H9 (cell line): ENCODE results near the gene VSIR. TPM values are rescaled to one million over a fixed set of nuclear protein-coding genes. Genes with fewer than 3 reads are reported as not detected.

ENCODE experiments used
- DNase-seq: peaks from one replicate; pipeline ENCODE4 v3.0.0-alpha.2; 2017
- H2AFZ ChIP-seq: one replicate; pipeline ENCODE4 v1.6.1; 2013; ENCODE audit warnings: mild to moderate bottlenecking, low read length, control low read depth, moderate library complexity
- H2AK5ac ChIP-seq: 2 replicates; pipeline ENCODE4 v1.6.1; 2013; ENCODE audit warnings: low read length, control low read depth, mixed read lengths; ENCODE audit not compliant: insufficient read length
- H2BK120ac ChIP-seq: one replicate; pipeline ENCODE4 v1.6.1; 2013; ENCODE audit warnings: low read depth, mild to moderate bottlenecking, low read length, control low read depth, inconsistent platforms; ENCODE audit not compliant: poor library complexity, severe bottlenecking
- H2BK12ac ChIP-seq: 2 replicates; pipeline ENCODE4 v1.6.1; 2013; ENCODE audit warnings: low read length, control low read depth, mixed read lengths, low read depth; ENCODE audit not compliant: insufficient read length
- H2BK15ac ChIP-seq: 2 replicates; pipeline ENCODE4 v1.6.1; 2013; ENCODE audit warnings: low read depth, low read length, control low read depth
- H2BK20ac ChIP-seq: one replicate; pipeline ENCODE4 v1.6.1; 2013; ENCODE audit warnings: low read depth, mild to moderate bottlenecking, low read length, control low read depth, inconsistent platforms; ENCODE audit not compliant: poor library complexity, severe bottlenecking
- H2BK5ac ChIP-seq: 2 replicates; pipeline ENCODE4 v1.6.1; 2013; ENCODE audit warnings: low read length, control low read depth, mixed read lengths; ENCODE audit not compliant: insufficient read length
- H3K14ac ChIP-seq: 2 replicates; pipeline ENCODE4 v1.6.1; 2013; ENCODE audit warnings: low read length, control low read depth; ENCODE audit not compliant: insufficient read depth
- H3K18ac ChIP-seq: 2 replicates; pipeline ENCODE4 v1.6.1; 2013; ENCODE audit warnings: low read depth, mild to moderate bottlenecking, mixed read lengths, low read length, control low read depth; ENCODE audit not compliant: insufficient read length
- H3K23ac ChIP-seq: 2 replicates; pipeline ENCODE4 v1.6.1; 2013; ENCODE audit warnings: low read length, control low read depth, mixed read lengths, low read depth; ENCODE audit not compliant: insufficient read length
- H3K23me2 ChIP-seq: 2 replicates; pipeline ENCODE4 v1.6.1; 2013; ENCODE audit warnings: low read depth, mild to moderate bottlenecking, mixed read lengths, low read length, control low read depth; ENCODE audit not compliant: insufficient read length, poor library complexity, severe bottlenecking
- H3K27ac ChIP-seq: 2 replicates; pipeline ENCODE4 v1.5.1; 2013; ENCODE audit warnings: low read length, control low read depth, mixed read lengths, low read depth; ENCODE audit not compliant: insufficient read length
- H3K27me3 ChIP-seq: 2 replicates; pipeline ENCODE4 v1.6.1; 2013; ENCODE audit warnings: low read length, control low read depth, inconsistent platforms; ENCODE audit not compliant: insufficient read depth
- H3K4ac ChIP-seq: 2 replicates; pipeline ENCODE4 v1.6.1; 2013; ENCODE audit warnings: low read depth, mild to moderate bottlenecking, control low read depth, inconsistent platforms, low read length, moderate library complexity
- H3K4me1 ChIP-seq: 2 replicates; pipeline ENCODE4 v1.6.1; 2013; ENCODE audit warnings: low read length, control low read depth, inconsistent platforms; ENCODE audit not compliant: insufficient read depth
- H3K4me2 ChIP-seq: 2 replicates; pipeline ENCODE4 v1.6.1; 2013; ENCODE audit warnings: low read length, control low read depth, mixed read lengths; ENCODE audit not compliant: insufficient read length, insufficient read depth
- H3K56ac ChIP-seq: 2 replicates; pipeline ENCODE4 v1.6.1; 2013; ENCODE audit warnings: low read depth, mild to moderate bottlenecking, mixed read lengths, low read length, control low read depth; ENCODE audit not compliant: insufficient read length
- H3K79me1 ChIP-seq: 2 replicates; pipeline ENCODE4 v1.6.1; 2013; ENCODE audit warnings: low read depth, mild to moderate bottlenecking, moderate library complexity, low read length, control low read depth, inconsistent platforms; ENCODE audit not compliant: insufficient read depth, poor library complexity, severe bottlenecking
- H3K79me2 ChIP-seq: 2 replicates; pipeline ENCODE4 v1.6.1; 2013; ENCODE audit warnings: low read length, control low read depth, inconsistent platforms; ENCODE audit not compliant: insufficient read depth
- H3K9ac ChIP-seq: 2 replicates; pipeline ENCODE4 v1.6.1; 2013; ENCODE audit warnings: low read length, control low read depth, mixed read lengths; ENCODE audit not compliant: insufficient read length; ENCODE audit errors: extremely low read depth
- H3K9me3 ChIP-seq: one replicate; pipeline ENCODE4 v1.6.1; 2013; ENCODE audit warnings: low read depth, low read length, inconsistent platforms; ENCODE audit not compliant: control insufficient read depth
- H3T11ph ChIP-seq: one replicate; pipeline ENCODE4 v1.6.1; 2013; ENCODE audit warnings: mild to moderate bottlenecking, low read length, control low read depth, inconsistent platforms
- H4K20me1 ChIP-seq: one replicate; pipeline ENCODE4 v1.6.1; 2013; ENCODE audit not compliant: control insufficient read depth, insufficient read length, insufficient read depth
- H4K5ac ChIP-seq: 2 replicates; pipeline ENCODE4 v1.6.1; 2013; ENCODE audit warnings: low read depth, mild to moderate bottlenecking, mixed read lengths, low read length, control low read depth; ENCODE audit not compliant: insufficient read length
- H4K8ac ChIP-seq: replicated peaks from 2 replicates; pipeline ENCODE4 v1.6.1; 2013; ENCODE audit warnings: low read length, control low read depth, mixed read lengths, low read depth; ENCODE audit not compliant: insufficient read length
- H4K91ac ChIP-seq: 2 replicates; pipeline ENCODE4 v1.6.1; 2013; ENCODE audit warnings: low read depth, mild to moderate bottlenecking, moderate library complexity, mixed read lengths, low read length, control low read depth; ENCODE audit not compliant: insufficient read length
- H3K27ac Mint-ChIP-seq, 3 experiments: 2 replicates in 2 of 3; 3 replicates in 1 of 3; pipeline ENCODE4 v1.8.0; 2020 to 2021; ENCODE audit warnings: mixed read lengths in 3 of 3, mild to moderate bottlenecking in 1 of 3, moderate library complexity in 1 of 3
- H3K27me3 Mint-ChIP-seq: 2 replicates; pipeline ENCODE4 v1.8.0; 2021; ENCODE audit warnings: low read depth, mild to moderate bottlenecking, moderate library complexity, mixed read lengths
- H3K36me3 Mint-ChIP-seq, 3 experiments: 2 replicates in 2 of 3; 3 replicates in 1 of 3; pipeline ENCODE4 v1.8.0; 2020 to 2021; ENCODE audit warnings: low read depth in 3 of 3, mixed read lengths in 3 of 3; ENCODE audit not compliant: insufficient read depth in 1 of 3
- H3K4me1 Mint-ChIP-seq, 2 experiments: 2 replicates each; pipeline ENCODE4 v1.8.0; 2020; ENCODE audit warnings: mixed read lengths in 2 of 2
- H3K4me3 Mint-ChIP-seq, 2 experiments: 2 replicates in 1 of 2; 3 replicates in 1 of 2; pipeline ENCODE4 v1.8.0; 2020 to 2021; ENCODE audit warnings: mild to moderate bottlenecking in 2 of 2, mixed read lengths in 2 of 2, moderate library complexity in 1 of 2
- H3K9me3 Mint-ChIP-seq, 2 experiments: 2 replicates in 1 of 2; 3 replicates in 1 of 2; pipeline ENCODE4 v1.8.0; 2020; ENCODE audit warnings: mild to moderate bottlenecking in 2 of 2, mixed read lengths in 2 of 2, moderate library complexity in 1 of 2
- WGBS: extraction: QIAGEN DNeasy Blood & Tissue Kit; methylation state at CpG from one replicate; pipeline ENCODE4 v1.1.7; 2013; ENCODE audit warnings: missing lambda C conversion rate, low lambda C conversion rate, mixed read lengths; ENCODE audit not compliant: insufficient read length; ENCODE audit errors: extremely low coverage; 5-methylcytosine and 5-hydroxymethylcytosine counted together
- total RNA-seq: library from RNA; stranded (reverse); gene quantifications from 2 replicates; pipeline ENCODE4 v1.2.1, GENCODE V29; 2021
- TF ChIP-seq, protein P1 (sequence below): fragments of 200-600 bp; sonication (generic); conservative IDR thresholded peaks from 3 replicates; pipeline ENCODE4 v1.8.0; 2021; ENCODE audit warnings: antibody characterized with exemption, mild to moderate bottlenecking

VSIR gene
- total RNA-seq, 1 experiment from 2014 or later = 0.11 TPM

DNA sequence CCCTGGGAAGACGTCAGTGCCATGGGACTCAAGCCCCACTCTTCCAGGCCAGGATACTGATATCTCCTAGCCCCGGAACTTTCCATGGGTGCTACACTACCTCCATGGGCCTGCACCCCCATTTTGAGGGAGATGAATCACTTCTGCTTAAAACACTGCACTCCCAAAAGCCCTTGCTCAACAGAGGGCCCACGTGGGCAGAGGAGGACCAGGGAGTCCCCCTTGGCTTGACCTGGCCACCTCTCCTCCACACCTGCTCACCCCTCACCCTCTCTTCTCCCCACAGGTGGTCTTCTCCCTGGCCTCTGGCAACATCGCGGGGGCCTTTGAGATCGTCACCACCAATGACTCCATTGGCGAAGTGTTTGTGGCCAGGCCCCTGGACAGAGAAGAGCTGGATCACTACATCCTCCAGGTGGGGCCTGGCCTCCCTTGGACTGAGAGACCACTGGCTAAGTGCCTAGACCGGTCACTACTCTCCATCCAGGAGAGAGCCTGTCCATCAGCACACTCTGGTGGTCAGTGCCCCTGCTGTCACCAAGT lies 33.9 kb downstream of the VSIR start:
- Histone ChIP-seq H4K20me1 (no peaks in the 10 kb centered on the region), H3K14ac (no peak overlapping the region), H2AFZ (no peak overlapping the region), H4K8ac (no peak overlapping the region), H3K4me2 (no peak overlapping the region), H4K5ac (no peak overlapping the region), H3K23me2 (no peaks in the 10 kb centered on the region), H3K27ac (no peak overlapping the region), H3K18ac (no peak overlapping the region), H2AK5ac (no peak overlapping the region), H2BK20ac (no peak overlapping the region), H3K56ac (no peak overlapping the region), H2BK5ac (no peak overlapping the region), H2BK12ac (no peak overlapping the region), H3K4me1 (peaks cover 3% of the 10 kb centered on the region; the same call in 1 of the 2 replicates), H3K9me3 (no peaks in the 10 kb centered on the region), H3K27me3 (no peaks in the 10 kb centered on the region), H3K23ac (no peak overlapping the region), H3K9ac (no peak overlapping the region), H3K79me1 (no peaks in the 10 kb centered on the region), H4K91ac (no peak overlapping the region), H2BK120ac (no peak overlapping the region), H3K4ac (no peak overlapping the region), H3K79me2 (no peaks in the 10 kb centered on the region), H2BK15ac (no peak overlapping the region), H3T11ph (no peak overlapping the region)
- DNase-seq = no peak
- Mint-ChIP-seq H3K27me3 (peaks cover 2% of the 10 kb centered on the region), H3K4me3 (no peak overlapping the region), H3K9me3 (peaks cover 0 to 4% of the 10 kb centered on the region in 2 experiments; a peak in 1 of 5 replicates), H3K36me3 (0 out of 7 replicates have a peak, but pooled peaks cover 0 to 4% (median 0%) of the 10 kb centered on the region in 3 experiments), H3K27ac (no peak overlapping the region; a peak in 1 of 7 replicates), H3K4me1 (peaks cover 7 to 13% of the 10 kb centered on the region in 2 experiments)
- TF ChIP-seq, protein P1, sequence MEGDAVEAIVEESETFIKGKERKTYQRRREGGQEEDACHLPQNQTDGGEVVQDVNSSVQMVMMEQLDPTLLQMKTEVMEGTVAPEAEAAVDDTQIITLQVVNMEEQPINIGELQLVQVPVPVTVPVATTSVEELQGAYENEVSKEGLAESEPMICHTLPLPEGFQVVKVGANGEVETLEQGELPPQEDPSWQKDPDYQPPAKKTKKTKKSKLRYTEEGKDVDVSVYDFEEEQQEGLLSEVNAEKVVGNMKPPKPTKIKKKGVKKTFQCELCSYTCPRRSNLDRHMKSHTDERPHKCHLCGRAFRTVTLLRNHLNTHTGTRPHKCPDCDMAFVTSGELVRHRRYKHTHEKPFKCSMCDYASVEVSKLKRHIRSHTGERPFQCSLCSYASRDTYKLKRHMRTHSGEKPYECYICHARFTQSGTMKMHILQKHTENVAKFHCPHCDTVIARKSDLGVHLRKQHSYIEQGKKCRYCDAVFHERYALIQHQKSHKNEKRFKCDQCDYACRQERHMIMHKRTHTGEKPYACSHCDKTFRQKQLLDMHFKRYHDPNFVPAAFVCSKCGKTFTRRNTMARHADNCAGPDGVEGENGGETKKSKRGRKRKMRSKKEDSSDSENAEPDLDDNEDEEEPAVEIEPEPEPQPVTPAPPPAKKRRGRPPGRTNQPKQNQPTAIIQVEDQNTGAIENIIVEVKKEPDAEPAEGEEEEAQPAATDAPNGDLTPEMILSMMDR = no peak
- no CpG with 5 or more reads among the region's 8 CpGs for WGBS
